Prostate gland (tissue), 2 donors: ENCODE data around the gene CTBP2.

ENCODE experiments used
- CTCF ChIP-seq, 4 experiments: fragments of 200-600 bp in 2 of 4; fragments of 450-650 bp in 2 of 4; sonication (generic) in 2 of 4; IDR thresholded peaks; 1 replicate in 3 of 4; 2 replicates in 1 of 4; pipeline ENCODE4 v1.5.1; 2016 to 2019; ENCODE audit warnings: antibody characterized with exemption in 4 of 4, mild to moderate bottlenecking in 2 of 4, moderate library complexity in 2 of 4
- POLR2A ChIP-seq: fragments of 450-650 bp; IDR thresholded peaks from one replicate; pipeline ENCODE4 v1.6.1; 2016; ENCODE audit warnings: antibody characterized with exemption, mild to moderate bottlenecking

GRCh38 chr10:125130260-125130659 is 30.1 kb downstream of the CTBP2 start:
- no peak for TF ChIP-seq CTCF (IDR thresholded peaks at IDR 0.05)
- TF ChIP-seq POLR2A: no peak
